T-helper 2 cell (primary cell): Measurements from ENCODE around the gene DAD1.
"Not testable (repeated sequence)": the region's sequence is repeated elsewhere in the genome, so short reads cannot be mapped to it uniquely, and the experiment has no call there.

Experiments
- DNase-seq, 5 experiments: peaks; one replicate each; pipeline versions ENCODE4 v3.0.0 to v3.0.0-alpha.2; 2012 to 2022

Gene DAD1

DNA sequence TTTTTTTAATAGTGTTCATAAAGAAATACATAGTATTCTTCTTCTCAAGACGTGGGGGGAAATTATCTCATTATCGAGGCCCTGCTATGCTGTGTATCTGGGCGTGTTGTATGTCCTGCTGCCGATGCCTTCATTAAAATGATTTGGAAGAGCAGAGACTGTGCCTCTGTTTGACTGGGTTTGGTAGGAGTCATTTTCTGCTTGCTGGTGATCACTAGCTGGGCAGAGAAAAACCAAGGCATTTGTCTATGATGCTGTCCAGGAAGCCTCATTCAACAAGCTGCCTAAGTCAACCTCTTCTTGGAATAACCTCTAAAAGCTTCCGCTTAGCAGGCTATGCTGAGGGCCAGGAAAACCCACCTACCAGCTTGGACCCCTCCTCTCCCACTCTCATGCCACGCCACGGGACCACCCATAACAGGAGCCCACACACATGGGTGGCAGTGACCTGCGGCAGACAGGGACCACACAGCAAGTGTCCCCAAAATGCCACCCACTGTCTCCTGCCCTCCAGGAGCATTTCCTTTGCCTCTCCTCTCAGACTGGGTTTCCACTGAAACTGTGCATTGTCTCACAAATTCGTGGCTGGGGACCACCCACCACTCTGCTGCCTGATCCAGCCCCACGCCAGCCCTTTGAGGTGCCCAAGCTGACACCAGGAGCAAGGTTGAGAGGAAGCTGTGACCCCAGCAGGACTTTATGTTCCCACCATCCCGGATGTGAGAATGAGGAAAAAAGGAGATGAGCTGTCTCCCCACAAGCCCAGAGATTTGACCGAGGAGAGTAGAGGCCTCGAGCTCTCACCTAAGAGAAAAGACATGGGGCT lies 36.8 kb downstream of the DAD1 start:
- DNase-seq, result peak in 1 of 5 experiments; percentile 56

DNA sequence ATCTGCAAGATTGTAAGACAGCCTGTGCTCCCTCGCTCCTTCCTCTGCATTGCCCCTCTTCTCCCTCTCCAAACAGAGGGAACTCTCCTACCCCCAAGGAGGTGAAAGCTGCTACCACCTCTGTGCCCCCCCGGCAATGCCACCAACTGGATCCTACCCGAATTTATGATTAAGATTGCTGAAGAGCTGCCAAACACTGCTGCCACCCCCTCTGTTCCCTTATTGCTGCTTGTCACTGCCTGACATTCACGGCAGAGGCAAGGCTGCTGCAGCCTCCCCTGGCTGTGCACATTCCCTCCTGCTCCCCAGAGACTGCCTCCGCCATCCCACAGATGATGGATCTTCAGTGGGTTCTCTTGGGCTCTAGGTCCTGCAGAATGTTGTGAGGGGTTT lies 37.4 kb downstream of the DAD1 start:
- no peak for DNase-seq

DNA sequence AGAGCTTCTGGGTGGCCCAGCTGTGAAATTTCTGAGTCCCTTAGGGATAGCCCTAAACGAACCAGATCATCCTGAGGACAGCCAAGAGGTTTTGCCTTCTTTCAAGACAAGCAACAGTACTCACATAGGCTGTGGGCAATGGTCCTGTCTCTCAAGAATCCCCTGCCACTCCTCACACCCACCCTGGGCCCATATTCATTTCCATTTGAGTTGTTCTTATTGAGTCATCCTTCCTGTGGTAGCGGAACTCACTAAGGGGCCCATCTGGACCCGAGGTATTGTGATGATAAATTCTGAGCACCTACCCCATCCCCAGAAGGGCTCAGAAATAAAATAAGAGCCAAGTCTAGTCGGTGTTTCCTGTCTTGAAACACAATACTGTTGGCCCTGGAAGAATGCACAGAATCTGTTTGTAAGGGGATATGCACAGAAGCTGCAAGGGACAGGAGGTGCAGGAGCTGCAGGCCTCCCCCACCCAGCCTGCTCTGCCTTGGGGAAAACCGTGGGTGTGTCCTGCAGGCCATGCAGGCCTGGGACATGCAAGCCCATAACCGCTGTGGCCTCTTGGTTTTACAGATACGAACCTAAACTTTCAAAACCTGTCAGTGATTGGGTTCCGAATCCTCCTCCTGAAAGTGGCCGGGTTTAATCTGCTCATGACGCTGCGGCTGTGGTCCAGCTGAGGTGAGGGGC lies 38.9 kb downstream of the DAD1 start:
- DNase-seq, result peak in 4 of 5 experiments; percentile 50 to 90 (median 66)

DNA sequence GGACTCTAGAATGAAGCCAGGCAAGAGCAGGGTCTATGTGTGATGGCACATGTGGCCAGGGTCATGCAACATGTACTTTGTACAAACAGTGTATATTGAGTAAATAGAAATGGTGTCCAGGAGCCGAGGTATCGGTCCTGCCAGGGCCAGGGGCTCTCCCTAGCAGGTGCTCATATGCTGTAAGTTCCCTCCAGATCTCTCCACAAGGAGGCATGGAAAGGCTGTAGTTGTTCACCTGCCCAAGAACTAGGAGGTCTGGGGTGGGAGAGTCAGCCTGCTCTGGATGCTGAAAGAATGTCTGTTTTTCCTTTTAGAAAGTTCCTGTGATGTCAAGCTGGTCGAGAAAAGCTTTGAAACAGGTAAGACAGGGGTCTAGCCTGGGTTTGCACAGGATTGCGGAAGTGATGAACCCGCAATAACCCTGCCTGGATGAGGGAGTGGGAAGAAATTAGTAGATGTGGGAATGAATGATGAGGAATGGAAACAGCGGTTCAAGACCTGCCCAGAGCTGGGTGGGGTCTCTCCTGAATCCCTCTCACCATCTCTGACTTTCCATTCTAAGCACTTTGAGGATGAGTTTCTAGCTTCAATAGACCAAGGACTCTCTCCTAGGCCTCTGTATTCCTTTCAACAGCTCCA lies 39.6 kb downstream of the DAD1 start:
- DNase-seq, result no peak

DNA sequence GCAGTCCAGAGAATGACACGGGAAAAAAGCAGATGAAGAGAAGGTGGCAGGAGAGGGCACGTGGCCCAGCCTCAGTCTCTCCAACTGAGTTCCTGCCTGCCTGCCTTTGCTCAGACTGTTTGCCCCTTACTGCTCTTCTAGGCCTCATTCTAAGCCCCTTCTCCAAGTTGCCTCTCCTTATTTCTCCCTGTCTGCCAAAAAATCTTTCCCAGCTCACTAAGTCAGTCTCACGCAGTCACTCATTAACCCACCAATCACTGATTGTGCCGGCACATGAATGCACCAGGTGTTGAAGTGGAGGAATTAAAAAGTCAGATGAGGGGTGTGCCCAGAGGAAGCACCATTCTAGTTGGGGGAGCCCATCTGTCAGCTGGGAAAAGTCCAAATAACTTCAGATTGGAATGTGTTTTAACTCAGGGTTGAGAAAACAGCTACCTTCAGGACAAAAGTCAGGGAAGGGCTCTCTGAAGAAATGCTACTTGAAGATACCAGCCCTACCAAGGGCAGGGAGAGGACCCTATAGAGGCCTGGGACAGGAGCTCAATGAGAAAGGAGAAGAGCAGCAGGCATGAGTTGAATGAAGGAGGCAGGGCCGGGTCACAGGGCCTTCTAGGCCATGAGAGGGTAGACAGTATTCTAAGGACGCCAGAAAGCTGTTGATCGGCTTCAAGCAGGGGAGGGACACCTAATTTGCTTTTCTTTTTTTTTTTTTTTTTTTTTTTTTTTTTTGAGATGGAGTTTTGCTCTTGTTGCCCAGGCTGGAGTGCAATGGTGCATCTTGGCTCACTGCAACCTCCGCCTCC lies 40.9 kb downstream of the DAD1 start:
- DNase-seq, result peak in 1 of 5 experiments; percentile 59

DNA sequence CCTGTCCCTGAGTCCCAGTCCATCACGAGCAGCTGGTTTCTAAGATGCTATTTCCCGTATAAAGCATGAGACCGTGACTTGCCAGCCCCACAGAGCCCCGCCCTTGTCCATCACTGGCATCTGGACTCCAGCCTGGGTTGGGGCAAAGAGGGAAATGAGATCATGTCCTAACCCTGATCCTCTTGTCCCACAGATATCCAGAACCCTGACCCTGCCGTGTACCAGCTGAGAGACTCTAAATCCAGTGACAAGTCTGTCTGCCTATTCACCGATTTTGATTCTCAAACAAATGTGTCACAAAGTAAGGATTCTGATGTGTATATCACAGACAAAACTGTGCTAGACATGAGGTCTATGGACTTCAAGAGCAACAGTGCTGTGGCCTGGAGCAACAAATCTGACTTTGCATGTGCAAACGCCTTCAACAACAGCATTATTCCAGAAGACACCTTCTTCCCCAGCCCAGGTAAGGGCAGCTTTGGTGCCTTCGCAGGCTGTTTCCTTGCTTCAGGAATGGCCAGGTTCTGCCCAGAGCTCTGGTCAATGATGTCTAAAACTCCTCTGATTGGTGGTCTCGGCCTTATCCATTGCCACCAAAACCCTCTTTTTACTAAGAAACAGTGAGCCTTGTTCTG lies 41.6 kb downstream of the DAD1 start:
- peak in 1 of 5 experiments; percentile 49 for DNase-seq

DNA sequence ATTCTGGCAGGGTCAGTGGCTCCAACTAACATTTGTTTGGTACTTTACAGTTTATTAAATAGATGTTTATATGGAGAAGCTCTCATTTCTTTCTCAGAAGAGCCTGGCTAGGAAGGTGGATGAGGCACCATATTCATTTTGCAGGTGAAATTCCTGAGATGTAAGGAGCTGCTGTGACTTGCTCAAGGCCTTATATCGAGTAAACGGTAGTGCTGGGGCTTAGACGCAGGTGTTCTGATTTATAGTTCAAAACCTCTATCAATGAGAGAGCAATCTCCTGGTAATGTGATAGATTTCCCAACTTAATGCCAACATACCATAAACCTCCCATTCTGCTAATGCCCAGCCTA lies 42.3 kb downstream of the DAD1 start:
- DNase-seq, result no peak

DNA sequence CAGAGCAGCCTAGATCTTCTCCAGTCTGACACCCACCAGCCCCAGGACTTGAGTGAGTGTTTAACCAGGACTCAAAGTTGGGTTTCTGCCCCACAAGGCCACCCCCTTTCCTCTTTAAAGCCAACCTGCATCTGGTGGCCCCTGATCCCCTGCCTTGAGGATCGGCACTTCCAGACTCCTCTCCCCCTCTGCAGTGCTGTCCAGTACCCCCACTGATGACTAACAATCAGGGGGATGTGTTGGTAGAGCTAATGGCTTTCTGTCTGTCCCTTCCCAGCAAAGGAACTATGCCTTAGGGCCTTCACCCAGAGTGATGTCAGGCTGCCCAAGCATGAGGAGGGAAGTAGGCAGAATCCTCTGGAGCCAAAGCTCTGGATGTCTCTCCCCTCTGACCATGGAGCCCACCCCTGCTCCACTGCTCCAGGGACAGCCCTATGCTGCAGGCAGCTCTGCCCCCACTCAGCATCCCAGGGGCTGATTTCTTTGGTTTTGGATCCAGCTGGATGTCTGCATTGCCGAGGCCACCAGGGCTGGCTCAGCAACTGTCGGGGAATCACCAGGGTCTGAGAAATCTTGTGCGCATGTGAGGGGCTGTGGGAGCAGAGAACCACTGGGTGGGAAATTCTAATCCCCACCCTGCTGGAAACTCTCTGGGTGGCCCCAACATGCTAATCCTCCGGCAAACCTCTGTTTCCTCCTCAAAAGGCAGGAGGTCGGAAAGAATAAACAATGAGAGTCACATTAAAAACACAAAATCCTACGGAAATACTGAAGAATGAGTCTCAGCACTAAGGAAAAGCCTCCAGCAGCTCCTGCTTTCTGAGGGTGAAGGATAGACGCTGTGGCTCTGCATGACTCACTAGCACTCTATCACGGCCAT lies 42.9 kb downstream of the DAD1 start:
- no peak for DNase-seq

DNA sequence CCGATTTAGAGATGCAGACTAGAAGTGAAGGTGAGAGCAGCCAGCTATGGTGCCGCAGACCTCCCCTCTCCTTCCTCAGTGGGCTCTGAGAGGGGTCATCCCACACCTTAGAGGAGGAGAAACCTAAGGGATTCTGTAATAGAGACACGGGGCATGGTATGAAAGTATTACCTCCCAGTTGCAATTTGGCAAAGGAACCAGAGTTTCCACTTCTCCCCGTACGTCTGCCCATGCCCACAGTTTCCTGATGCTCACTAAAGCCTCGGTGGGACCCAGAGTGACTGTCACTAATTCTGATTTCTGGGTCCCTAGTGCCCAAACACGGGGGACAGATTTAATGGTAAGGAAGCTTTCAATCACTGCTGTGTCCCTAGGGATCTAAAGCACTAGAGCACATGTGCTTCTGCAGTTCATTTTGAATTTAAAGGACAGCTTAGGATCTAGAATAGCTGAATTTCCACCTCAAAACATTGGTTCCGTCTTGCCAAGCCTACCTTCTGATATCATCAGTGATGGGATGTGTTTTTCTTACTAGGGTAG lies 44.1 kb downstream of the DAD1 start:
- DNase-seq, result no peak

DNA sequence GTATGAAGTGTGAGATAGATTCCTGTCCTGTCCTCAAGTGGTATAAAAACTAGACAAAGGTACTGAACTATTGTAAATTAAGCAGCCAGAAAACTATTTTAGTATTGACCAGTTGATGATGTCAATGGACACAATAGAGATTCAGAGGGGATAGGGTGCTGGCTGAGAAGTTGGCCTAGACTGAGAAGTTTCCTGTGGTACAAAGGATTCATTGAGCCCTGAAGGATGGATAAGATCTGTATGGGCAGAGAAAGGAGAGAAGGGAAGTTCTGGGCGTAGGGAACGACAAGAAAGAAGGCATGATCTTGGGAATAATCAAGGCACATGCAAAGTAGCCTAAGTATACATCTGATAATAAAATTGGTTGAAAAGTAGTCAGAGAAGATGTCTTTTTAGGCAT lies 44.6 kb downstream of the DAD1 start:
- DNase-seq, result no peak

DNA sequence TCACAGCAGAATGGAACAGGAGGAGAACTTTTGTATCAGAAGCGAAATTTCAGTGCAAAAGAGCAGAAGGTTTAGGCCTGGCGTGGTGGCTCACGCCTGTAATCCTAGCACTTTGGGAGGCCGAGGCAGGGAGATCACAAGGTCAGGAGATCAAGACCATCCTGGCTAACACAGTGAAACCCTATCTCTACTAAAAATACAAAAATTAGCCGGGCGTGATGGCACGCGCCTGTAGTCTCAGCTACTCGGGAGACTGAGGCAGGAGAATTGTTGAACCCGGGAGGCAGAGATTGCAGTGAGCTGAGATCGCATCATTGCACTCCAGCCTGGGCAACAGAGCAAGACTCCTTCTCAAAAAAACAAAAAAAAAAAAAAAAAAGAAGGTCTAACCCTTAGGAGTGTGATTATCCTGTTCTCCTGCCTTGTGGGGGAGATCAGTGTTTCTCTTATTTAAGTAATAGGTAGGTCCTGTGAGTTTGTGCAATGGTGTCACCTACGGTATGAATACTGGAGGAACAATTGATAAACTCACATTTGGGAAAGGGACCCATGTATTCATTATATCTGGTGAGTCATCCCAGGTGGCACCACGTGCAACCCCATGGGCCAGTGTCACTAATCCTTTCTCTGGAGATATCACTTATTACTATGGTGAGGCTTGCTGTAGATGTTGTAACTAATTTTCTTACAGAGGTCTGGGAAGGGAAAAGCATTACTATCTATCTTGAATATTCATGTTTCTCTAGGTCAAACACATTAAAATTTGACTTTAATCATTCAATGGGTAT lies 45.3 kb downstream of the DAD1 start:
- DNase-seq, result not testable (repeated sequence)

DNA sequence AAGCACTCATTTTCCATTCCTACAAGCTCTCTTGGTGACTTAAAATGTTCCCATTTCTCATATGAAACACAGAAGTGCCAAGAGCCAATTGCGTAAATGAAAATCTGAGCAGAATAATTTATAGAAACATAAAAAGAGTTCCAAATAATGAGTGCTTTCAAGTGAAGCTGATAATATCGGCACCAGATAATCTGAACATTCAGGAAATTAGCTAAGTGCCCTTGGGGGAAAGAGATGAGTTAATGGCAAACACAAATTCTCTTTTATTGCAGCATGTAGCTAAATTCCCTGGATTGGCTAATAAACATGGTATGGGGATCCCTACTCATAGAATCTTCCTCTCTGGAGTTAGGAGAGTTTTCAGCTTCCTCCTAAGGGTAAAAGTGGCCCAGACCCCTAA lies 46.7 kb downstream of the DAD1 start:
- no peak for DNase-seq

DNA sequence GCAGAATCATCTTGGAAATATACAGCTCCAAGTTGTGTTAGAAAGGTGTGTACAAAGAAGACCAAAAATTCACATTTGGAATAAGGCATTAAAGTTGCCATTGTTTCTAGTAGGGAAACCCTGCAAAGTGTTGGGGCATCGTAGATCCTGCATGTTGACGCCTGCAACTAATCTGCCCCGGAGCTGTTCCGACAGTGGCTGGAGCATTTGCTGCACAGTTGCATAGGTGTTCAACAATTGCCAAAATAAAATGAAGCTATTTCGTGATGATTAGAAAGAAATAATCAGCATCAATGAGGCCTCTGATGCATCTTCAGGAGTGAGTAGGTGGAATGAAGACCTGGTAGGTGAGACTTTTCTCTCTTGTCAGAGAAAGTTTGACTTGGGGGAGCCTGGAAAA lies 47.3 kb downstream of the DAD1 start:
- DNase-seq, result no peak

DNA sequence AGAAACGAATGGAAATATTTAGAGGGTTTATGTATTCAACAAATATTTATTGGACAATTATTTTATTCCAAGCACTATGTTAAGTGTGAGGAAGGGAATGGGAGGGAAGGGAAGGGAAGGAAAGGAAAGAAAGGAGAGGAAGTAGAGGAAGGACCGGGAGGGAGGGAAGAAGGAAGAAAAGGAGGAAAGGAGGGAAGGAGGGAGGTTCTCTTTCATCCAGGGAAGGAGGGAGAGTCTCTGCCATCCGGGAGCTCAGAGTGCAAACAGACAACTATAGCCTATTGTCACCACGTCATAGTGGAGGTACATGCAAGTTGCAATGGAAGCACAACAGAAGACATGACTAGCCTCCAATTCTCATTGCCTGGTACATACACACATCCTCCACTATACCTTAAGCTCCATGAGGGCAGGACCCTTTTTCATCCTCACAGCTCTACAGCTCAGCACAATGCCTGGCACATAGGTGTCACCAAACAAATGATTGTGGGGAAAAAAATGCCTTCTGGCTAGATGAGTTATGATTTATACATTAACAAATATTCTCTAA lies 48.1 kb downstream of the DAD1 start:
- DNase-seq, result peak in 1 of 5 experiments; percentile 67

DNA sequence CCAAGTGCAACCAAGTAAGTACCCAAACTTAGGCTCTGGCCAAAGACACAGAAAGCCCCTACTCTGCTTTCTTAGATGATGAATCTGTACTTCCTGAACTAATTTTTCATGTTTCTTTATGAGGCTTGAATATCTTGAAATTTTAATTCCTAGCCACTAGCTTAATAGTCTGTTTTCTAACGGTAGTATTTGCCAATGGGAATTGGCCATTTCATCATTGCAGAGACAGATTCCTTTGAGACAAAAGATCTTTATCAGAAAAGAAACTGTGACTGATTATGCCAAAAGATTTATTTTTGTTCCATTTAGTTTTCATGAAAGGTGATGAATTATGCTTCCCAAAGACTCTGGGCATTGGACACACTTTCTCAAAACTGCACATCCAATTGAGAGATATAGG lies 48.7 kb downstream of the DAD1 start:
- DNase-seq, result no peak

DNA sequence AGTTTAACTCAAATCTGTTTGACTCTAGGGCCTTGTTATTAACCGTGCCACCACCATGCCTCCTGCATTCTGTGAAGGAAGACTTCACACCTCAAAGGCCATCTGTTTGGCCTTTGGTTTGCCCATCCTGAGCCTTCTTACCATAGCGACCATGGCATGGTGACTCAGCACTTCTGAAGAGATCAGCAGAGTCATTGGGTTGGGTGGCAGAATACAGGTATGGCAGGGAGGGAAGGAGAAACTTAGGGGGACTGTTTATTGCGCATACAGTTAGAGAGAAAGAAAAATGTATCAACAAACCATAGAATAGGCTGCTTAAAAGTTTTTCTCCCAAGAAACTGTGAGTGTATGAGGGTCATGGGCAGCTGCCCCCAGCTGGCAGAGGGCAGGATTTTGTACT lies 49.2 kb downstream of the DAD1 start:
- peak in 1 of 5 experiments; percentile 66 for DNase-seq

DNA sequence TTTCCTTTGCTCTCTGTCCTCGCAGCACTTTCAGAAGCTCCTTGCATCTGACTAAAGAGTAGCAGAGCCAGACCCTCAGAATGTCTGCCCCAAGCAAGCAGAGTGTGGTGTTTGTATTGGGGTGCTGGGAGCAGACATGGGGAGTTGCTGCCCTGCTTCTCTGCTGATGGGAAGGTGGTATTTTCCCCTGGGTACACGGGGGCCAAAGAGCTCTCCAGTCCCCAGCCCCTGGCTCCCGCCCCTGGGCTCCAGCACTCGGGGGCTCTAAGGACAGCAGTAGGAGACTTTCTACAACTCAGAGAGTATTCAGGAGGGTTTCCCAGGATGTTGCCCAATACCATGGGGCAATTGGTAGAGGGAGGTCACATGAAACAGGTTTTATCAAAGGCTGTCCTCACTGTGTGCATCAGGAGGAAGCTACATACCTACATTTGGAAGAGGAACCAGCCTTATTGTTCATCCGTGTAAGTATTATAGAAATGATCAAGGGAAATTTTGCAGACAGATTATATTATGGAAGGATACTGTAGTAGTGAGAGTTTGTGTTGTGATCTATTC lies 50.3 kb downstream of the DAD1 start:
- DNase-seq, result no peak

DNA sequence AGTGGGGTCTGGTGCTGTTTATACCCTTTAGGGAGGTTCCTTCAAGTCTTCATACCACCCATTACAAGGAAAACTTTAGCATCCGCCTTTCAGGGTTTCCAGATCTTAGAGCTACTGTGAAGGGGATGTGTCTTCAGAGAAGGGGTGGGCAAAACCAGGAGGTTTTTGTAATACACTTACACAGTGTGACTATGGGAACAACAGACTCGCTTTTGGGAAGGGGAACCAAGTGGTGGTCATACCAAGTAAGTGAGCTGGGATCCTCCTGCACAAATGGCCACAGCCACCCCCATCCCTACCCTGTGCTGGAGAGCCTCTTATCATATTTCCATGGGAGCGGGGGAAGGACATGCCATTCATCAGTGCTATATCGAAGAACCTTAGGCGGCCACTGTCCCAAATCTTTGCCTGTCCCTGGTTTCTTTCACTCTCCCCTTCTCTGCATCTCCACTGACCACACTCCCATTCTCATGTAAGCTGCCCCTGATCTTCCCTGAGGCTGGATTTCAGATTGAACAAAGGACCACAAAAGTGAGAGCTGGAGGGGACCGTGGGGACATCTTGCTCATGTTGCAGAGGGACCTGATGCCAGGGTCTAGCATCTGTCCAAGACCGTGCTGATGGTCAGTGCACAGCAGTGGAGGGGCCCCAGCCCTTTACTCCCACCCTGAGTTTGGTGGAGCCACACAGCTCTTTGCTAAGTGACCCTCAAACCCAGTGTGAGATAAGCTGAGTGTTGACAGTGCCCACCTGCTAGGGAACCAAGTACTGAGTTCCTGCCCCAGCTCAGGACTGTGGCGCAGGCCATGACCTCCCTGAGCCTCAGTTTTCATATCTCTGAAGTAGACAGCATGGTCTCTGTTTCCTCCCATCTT lies 51.4 kb downstream of the DAD1 start:
- DNase-seq, result no peak
